Measurements from ENCODE around the gene MEF2D.

- no peak for TF ChIP-seq POLR2A (IDR thresholded peaks at IDR 0.05)
- TF ChIP-seq CTCF (IDR thresholded peaks at IDR 0.05) = no peak
Measured at GRCh38 chr1:156505679-156506298, 5.2 kb upstream of the MEF2D start.
